Thymus (tissue), 11 donors: Measurements from ENCODE around the gene PLPP7. TPM values are rescaled to one million over a fixed set of nuclear protein-coding genes. Genes with fewer than 3 reads are reported as not detected.

Experiments used
- DNase-seq, 9 donors: peaks; one replicate each; pipeline ENCODE4 v3.0.0-alpha.2; 2013; ENCODE audit warnings: low spot score in 9 of 9, low read depth in 6 of 9, missing footprints in 1 of 9
- H3K27ac ChIP-seq, 2 donors: one replicate each; pipeline ENCODE4 v1.5.1; 2013; ENCODE audit warnings: control low read depth in 1 of 2, low read depth in 1 of 2, low read length in 1 of 2, mild to moderate bottlenecking in 1 of 2, moderate library complexity in 1 of 2
- H3K27me3 ChIP-seq, 2 donors: one replicate each; pipeline ENCODE4 v1.5.1; 2013; ENCODE audit warnings: low read length in 1 of 2; ENCODE audit not compliant: control insufficient read depth in 2 of 2, insufficient read depth in 1 of 2
- H3K36me3 ChIP-seq, 2 donors: one replicate each; pipeline ENCODE4 v1.5.1; 2013; ENCODE audit warnings: low read length in 1 of 2, mild to moderate bottlenecking in 1 of 2, moderate library complexity in 1 of 2; ENCODE audit not compliant: control insufficient read depth in 2 of 2, insufficient read depth in 2 of 2
- H3K4me1 ChIP-seq, 2 donors: one replicate each; pipeline ENCODE4 v1.5.1; 2013; ENCODE audit warnings: low read length in 2 of 2; ENCODE audit not compliant: control insufficient read depth in 2 of 2, insufficient read depth in 2 of 2
- H3K4me3 ChIP-seq, 2 donors: one replicate each; pipeline ENCODE4 v1.5.1; 2013; ENCODE audit warnings: low read length in 2 of 2, control low read depth in 1 of 2, mild to moderate bottlenecking in 1 of 2
- H3K9me3 ChIP-seq, 2 donors: one replicate each; pipeline ENCODE4 v1.5.1; 2013; ENCODE audit warnings: low read length in 1 of 2, mild to moderate bottlenecking in 1 of 2; ENCODE audit not compliant: control insufficient read depth in 2 of 2, insufficient read depth in 1 of 2
- WGBS: extraction: QIAGEN DNeasy Blood & Tissue Kit; methylation state at CpG from one replicate; pipeline ENCODE4 v1.1.7; 2013; 5-methylcytosine and 5-hydroxymethylcytosine counted together
- polyA plus RNA-seq: library from polyadenylated mRNA; stranded (reverse); fragments of 200-250 nt; gene quantifications from one replicate; pipeline ENCODE4 v1.2.3, GENCODE V29; 2013
- total RNA-seq: library from RNA; stranded (reverse); fragments of 120-200 nt; gene quantifications from one replicate; pipeline ENCODE4 v1.2.4, GENCODE V29; 2013
- donor health status: healthy.

Gene PLPP7
- total and polyA plus RNA-seq, 2 donors = 0.52 to 0.96 TPM

- Histone ChIP-seq H3K27me3 (peaks cover 0 to 27% of the 10 kb centered on the region in 2 donors), H3K4me3 (peak overlapping the region; percentile 75 to 76), H3K27ac (peak overlapping the region; percentile 83 to 87), H3K36me3 (peaks cover 0 to 7% of the 10 kb centered on the region in 2 donors), H3K4me1 (peaks cover 23 to 81% of the 10 kb centered on the region in 2 donors), H3K9me3 (peaks cover 0 to 3% of the 10 kb centered on the region in 2 donors)
- 11% methylated on average over 13 of the region's 13 CpGs for WGBS
- peak in 2 of 9 donors; percentile 30 to 73 for DNase-seq
Observed at GRCh38 chr9:131273856-131274673, 15.5 kb upstream of the PLPP7 start.

GRCh38 chr9:131274674-131275331 lies 14.7 kb upstream of the PLPP7 start:
- WGBS = 7% methylated on average over 18 of the region's 18 CpGs
- Histone ChIP-seq H3K27me3 (peaks cover 0 to 31% of the 10 kb centered on the region in 2 donors), H3K4me3 (peak overlapping the region; percentile 75 to 76), H3K36me3 (peaks cover 0 to 7% of the 10 kb centered on the region in 2 donors), H3K4me1 (peaks cover 19 to 74% of the 10 kb centered on the region in 2 donors), H3K27ac (peak overlapping the region; percentile 83 to 87), H3K9me3 (peaks cover 0 to 3% of the 10 kb centered on the region in 2 donors)
- peak in 1 of 9 donors; percentile 34 for DNase-seq

DNA sequence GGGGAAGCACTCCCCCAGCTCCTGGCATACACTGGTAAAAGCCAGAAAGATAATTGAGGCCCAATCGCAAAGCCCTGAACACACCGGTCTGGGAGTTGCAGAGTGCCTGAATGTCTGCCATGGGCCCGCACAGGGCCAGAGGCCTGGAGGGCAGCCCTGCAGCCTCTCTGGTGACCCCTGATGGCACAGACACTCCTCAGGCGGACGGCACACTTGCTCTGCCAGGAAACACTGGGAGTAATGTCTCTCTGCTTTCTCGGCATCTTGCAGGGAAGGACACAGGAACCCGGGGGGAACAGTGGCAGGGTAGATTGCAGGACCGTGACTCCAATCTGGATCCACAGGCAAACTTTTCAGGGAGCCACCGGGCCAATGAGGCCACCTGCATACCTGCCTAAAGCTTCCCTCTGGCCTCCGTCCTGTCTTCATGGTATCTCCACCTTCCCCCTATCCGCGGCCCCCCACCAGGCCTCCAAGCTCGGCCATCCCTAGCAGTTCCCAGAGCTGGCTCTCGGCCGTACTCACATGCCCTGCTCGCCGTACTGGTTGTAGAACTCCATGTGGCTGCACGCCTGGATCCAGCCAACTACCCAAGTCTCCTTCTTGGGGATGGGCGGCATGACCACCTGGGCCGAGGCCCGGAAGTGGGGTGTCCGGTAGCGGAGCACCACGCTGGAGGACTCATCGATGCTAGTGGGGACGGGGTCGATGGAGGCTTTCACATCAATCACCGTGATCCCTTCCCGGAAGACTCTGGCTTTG lies 14.0 kb upstream of the PLPP7 start:
- 6% methylated on average over 29 of the region's 29 CpGs for WGBS
- H3K4me1 ChIP-seq = peaks cover 19 to 67% of the 10 kb centered on the region in 2 donors
- H3K9me3 ChIP-seq = peaks cover 0 to 3% of the 10 kb centered on the region in 2 donors
- H3K27me3 ChIP-seq = peaks cover 0 to 38% of the 10 kb centered on the region in 2 donors
- peaks cover 0 to 7% of the 10 kb centered on the region in 2 donors for H3K36me3 ChIP-seq
- peak overlapping the region; percentile 75 to 76 for H3K4me3 ChIP-seq
- peak in 2 of 9 donors; percentile 41 to 65 for DNase-seq
- H3K27ac ChIP-seq = peak overlapping the region; percentile 83 to 87

- Histone ChIP-seq H3K27ac (peak within 1 kb of the TSS; percentile 83 to 87), H3K36me3 (peaks cover 0 to 7% of the 10 kb centered on the region in 2 donors), H3K9me3 (peaks cover 0 to 3% of the 10 kb centered on the region in 2 donors), H3K4me3 (peak within 1 kb of the TSS; percentile 75 to 76), H3K4me1 (peaks cover 13 to 59% of the 10 kb centered on the region in 2 donors), H3K27me3 (peaks cover 0 to 46% of the 10 kb centered on the region in 2 donors)
- peak in 2 of 9 donors; percentile 53 to 70 for DNase-seq
- WGBS = 1% methylated on average over 76 of the region's 76 CpGs
Observed at GRCh38 chr9:131276094-131276888, 13.2 kb upstream of the PLPP7 start, which contains the start of gene FAM78A. TSS of gene FAM78A (minus strand) at chr9:131276510. CDS start at chr9:131276179, 331 bp downstream.

DNA sequence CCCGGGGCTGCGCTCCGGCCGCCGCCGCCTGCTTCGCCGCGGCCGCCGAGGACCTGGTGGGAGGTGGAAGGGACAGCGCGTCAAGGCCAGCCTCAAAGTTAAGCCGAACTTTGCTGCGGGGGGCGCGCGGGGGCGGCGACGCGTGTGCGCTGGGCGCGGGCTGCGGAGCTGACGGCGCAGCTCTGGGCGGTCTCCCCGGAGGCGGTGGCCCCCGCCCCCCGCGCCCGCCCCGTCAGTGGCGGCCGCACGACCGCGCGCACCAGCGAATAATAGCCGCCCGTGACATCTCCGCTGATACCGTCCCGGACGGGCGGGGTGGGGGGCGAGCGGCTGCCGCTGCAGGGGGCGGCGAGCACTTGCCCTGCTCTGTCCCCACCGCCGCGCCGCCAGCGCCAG lies 12.6 kb upstream of the PLPP7 start:
- peaks cover 1 to 52% of the 10 kb centered on the region in 2 donors for H3K27me3 ChIP-seq
- peaks cover 0 to 3% of the 10 kb centered on the region in 2 donors for H3K9me3 ChIP-seq
- no peak for DNase-seq
- peaks cover 8 to 53% of the 10 kb centered on the region in 2 donors for H3K4me1 ChIP-seq
- peak overlapping the region; percentile 61 to 83 for H3K27ac ChIP-seq
- peak overlapping the region; percentile 75 to 76 for H3K4me3 ChIP-seq
- H3K36me3 ChIP-seq = peaks cover 0 to 7% of the 10 kb centered on the region in 2 donors
- WGBS = under 1% methylated on average over 60 of the region's 60 CpGs

GRCh38 chr9:131277287-131277909 lies 12.1 kb upstream of the PLPP7 start:
- peaks cover 0 to 4% of the 10 kb centered on the region in 2 donors for H3K36me3 ChIP-seq
- H3K4me1 ChIP-seq = peaks cover 4 to 48% of the 10 kb centered on the region in 2 donors
- peak in 2 of 9 donors; percentile 32 to 71 for DNase-seq
- H3K4me3 ChIP-seq = peak overlapping the region; percentile 75 to 76
- H3K9me3 ChIP-seq = peaks cover 0 to 4% of the 10 kb centered on the region in 2 donors
- peaks cover 6 to 57% of the 10 kb centered on the region in 2 donors for H3K27me3 ChIP-seq
- WGBS = under 1% methylated on average over 78 of the region's 78 CpGs
- H3K27ac ChIP-seq = peak overlapping the region; percentile 61 to 83

GRCh38 chr9:131277910-131278701 lies 11.4 kb upstream of the PLPP7 start:
- Histone ChIP-seq H3K9me3 (peaks cover 0 to 8% of the 10 kb centered on the region in 2 donors), H3K27ac (peak overlapping the region; percentile 33 to 83), H3K27me3 (peaks cover 13 to 64% of the 10 kb centered on the region in 2 donors), H3K36me3 (peaks cover 0 to 2% of the 10 kb centered on the region in 2 donors), H3K4me3 (peak overlapping the region in 1 of 2 donors; percentile 75), H3K4me1 (peaks cover under 1 to 44% of the 10 kb centered on the region in 2 donors)
- DNase-seq = peak in 7 of 9 donors; percentile 71 to 93 (median 85)
- WGBS = 11% methylated on average over 59 of the region's 59 CpGs
